Kidney tubule cell (primary cell): Measurements from ENCODE around the gene PPP2R5D.

Experiments
- DNase-seq: peaks from one replicate; pipeline ENCODE4 v3.0.0-alpha.2; 2018; ENCODE audit warnings: low spot score

Gene PPP2R5D

DNA sequence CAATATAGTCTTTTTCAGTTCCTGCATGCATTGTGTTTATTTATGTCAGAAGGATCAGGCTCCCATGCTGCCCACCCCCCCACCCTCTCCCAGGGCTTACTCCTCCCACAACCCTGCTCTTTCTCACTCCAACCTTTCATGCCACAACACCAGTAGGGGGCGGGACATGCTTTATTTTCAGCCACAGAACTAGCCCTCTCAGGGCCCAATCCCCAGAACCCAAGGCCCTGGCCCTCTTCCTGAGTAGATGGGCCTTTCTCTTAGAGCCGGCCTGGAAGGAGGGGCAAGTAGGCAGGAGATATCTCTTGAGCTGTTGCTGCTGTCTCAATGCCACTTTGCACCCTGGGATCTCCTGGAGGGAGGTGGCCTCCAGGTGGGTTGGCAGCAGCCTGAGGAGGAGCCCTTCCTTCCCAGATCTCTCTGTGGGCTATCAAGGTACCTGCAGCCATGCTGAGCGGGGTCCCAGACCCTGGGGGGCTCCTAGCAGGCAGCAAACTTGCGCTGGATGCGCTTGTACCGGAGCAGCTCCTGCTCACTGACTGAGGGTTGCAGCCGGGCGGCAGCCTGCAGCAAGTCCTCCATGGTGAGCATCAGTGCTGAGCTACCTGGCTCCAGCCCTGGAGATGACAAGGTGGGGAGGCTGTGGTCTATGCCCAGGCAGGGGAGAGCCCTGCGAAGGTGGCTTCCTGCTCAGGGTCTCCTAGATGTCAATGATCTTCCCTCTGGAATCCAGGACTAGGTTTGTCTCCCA is 20.3 kb upstream of the PPP2R5D start:
- peak; percentile 30 for DNase-seq

DNA sequence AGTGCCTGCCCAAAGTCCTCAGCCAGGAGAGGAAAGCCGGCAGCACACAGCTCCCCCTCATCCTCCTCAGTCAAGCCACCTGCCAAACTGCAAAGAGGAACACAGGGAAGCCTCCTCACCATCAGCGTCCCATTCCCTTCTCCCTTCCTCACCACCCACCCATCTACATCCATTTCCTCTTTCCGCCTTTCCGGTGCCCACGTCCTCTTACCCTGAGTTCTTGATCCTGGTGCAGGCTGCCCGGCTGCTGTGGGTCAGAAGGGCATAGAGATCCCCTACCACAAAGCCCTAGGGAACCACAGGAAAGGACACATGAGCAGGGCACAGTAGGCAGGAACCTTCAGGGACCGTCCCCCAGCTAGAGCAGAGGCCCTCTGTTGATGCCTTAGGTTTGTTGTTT is 17.8 kb upstream of the PPP2R5D start:
- DNase-seq: no peak

DNA sequence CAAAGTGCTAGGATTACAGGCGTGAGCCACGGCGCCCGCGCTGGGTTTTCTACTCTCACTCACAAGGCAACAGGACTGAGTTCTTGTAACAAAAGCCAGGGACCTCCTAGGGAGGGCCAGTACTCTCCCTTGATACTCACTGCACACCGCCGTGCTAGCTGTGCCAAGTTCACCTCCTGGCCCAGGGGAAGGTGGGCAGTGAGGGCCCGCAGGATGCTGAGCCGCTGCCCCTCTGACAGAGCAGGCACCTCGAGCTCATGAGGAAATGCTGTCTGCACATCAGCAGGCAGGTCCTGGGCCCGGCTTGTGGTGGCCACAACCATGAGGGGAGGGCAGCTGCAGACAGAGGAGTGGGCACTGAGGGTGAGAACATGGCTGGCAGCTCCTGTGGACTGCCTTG is 17.1 kb upstream of the PPP2R5D start:
- DNase-seq: no peak

DNA sequence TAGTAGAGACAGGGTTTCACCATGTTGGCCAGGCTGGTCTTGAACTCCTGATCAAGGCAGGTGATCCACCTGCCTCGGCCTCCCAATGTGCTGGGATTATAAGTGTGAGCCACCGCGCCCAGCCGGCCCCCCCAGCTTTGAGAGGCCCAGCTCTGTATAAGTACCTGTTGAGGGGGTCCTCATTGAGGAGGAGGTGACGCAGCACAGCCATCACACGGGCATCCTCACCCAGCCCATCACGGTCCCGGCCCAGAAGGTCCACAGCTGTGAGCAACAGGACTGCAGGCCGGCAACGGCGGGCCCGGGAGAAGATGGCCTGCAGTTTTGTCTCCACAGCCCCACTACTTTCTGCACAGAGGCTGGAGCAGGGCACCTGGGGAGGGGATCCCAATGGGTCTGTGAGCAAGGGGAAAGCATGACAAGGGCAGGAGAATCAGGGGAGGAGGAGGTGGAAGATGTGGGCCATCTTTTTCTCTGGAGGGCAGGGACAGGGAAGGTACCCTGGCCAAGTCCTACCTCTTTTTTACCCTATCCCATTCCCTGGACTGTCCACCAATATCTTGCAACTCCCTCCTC is 16.2 kb upstream of the PPP2R5D start:
- no peak for DNase-seq

DNA sequence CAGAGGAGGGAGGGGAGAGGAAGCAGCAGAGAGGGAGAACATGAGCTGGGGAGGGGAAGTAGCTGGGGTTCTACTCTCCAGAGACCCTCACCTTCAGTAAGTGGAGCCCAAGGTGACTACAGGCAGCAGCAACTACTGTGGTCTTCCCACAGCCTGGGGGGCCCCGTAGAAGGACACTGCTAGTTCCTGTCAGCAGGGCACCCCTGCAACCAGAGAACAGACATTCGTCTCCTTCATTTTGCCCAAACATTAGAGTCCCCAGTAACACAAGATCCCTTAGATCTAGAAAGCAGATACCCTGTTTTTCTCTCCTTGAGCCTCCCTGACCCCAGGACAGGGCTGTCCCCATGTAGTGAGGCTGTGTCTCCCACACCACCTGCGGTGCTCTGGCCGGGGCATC is 15.6 kb upstream of the PPP2R5D start:
- DNase-seq: no peak

DNA sequence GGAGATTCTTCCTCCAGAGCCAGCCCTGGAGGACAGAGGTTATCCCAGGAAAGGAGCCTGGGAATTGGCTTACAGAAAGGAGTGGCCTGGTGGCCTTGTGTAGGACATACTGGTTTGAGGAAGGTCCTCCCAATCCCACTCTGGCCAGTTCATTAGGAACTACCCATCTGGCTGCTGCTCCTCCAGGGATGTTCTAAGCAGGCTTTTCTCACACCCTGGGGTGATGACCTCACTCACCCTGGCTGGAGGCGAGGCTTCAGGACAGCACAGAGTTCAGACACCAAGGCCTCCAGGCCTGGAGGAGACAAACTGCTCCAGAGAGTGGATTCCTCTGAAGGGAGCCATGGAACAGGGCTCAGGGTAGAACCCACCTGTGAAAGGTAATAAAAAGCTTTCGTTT is 14.9 kb upstream of the PPP2R5D start:
- no peak for DNase-seq

DNA sequence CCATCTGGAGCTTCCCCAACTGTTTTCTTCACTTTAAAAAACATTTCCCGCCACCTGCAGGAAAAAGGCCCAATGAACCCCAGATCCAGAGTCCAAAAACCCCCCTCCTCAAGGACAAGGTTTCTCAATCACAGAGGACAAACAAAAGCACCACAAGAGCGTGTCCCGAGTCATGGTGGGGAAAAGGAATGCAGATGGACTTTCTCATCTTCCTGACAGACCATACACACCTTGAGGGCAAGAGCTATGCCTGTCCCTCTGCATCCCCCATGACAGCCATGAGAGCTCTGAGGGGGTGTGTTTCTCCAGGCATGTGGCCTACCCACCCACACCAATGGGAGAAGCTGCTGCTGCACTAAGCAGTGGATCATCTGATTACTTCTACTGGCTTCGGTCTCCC is 14.4 kb upstream of the PPP2R5D start:
- no peak for DNase-seq

DNA sequence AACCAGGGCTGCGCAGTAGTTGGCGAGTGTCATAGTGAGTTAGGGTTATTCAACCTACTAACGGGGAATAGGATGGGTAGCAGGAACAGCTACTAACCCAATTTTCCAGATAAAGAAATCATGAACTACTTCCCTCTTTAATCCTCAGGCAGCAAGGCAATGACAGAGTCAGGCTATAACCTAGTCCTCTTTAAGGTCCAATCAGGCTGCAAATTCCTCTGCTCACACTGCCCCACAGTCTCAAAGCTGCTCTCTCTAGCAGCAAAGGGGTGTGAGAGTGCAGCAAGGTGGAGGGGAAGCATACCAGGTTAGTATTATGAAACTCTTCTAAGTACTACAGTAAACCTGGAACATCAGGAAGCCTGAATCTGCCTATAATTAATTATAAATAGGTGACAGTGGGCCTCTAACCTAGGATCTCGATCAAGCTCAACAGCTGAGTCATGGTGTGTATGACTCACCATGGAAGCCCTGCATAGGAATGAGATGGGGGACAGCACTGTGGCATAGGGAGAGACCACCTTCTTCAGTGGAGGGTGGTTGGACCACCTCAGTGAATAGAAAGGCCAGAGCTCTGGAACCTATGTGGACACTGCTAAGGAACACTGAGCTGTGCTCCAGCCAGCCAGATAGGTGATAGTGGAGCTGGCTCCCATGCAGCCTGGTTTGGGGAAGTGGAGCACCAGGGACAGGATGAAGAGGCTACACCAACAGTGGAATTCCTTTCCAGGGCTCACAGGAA is 13.3 kb upstream of the PPP2R5D start:
- peak; percentile 57 for DNase-seq

DNA sequence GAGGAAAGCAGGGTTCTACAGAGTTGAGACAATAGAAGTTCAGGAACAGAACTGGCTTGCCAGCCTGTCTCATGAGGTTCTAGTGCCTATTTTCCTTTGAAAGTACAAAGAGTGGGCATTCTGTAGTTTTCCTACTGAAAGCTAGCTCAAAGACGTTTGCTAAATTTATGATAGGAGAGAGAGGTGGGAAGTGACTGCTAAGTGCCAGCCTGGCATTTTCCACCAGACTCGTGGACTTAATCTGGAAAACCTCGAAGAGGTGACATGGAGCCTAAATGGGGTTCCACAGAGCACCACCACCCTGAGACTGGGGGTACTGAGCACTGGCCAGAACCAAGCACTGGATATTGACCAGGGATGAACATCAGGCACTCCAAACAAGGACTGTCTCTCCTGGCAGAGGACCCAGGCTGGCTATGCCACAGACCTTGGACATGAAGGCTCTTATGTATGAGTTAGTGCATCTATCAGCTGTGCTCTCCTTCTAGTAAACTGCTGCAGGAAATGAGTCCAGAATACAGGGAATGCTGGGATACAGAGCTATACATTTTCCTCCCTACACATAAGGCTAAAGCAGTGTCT is 12.5 kb upstream of the PPP2R5D start:
- no peak for DNase-seq

DNA sequence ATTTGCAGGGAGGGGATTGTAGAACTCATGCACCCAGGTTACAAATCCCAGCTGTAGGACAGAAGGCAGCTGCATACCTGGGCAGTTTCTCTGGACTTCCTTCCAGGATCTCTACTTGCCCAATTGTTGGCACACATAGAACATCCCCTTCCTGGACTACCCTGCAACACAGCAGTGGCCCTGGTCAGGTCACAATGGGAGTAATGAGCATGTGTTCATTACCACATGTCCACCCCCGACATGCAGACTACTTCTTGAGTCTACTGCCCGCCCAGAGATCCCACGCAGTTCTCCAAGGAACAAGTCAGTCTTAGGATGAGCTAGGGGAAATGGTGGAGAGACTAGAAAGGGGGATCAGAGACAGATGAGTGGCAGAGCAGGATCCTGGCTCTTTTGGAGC is 10.4 kb upstream of the PPP2R5D start:
- no peak for DNase-seq

DNA sequence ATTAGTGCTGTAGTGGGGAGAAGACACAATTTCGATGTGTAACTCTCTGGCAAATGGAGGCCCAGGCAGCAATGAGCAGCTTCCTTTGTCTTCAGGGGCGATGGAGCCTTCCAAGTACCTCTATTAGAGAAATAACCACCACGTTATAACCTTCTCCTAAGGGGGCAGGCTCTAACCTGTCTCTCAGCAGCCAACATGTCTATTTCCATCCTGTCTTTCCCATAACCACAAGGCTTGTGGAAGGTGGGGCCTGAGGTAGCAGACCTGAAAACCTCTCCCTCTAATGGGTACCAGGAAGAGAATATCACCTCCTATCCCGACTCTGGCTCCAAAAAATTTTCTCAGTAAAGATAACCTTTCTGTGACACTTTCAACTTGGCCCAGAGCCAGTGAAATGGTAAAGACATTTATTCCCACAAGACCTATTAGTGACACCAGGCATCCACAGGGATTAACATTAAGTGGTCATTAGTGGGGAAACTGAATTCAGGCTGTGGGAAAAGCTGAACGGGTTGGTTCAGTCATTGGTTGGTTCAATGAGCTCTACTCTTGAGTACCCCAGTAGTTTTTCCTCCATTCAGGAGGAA is 9.4 kb upstream of the PPP2R5D start:
- no peak for DNase-seq

DNA sequence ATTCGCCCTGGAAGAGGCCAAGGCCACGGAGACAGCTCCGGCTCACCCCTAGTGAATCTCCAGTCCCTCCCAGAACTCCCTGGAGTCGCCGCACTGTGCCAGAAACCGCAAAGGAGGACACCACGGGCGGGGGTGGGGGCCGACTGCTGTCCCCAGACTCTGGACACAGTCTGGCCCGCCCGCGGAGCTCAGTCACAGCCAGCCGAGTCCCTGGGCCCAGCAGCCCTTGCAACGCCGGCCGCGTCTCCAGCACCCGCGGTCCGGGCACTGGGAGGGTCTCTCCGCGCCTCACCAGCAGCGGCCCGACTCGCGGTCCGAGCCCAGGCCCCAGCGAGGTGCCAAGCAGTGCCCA is 5.9 kb upstream of the PPP2R5D start:
- DNase-seq: peak; percentile 42

DNA sequence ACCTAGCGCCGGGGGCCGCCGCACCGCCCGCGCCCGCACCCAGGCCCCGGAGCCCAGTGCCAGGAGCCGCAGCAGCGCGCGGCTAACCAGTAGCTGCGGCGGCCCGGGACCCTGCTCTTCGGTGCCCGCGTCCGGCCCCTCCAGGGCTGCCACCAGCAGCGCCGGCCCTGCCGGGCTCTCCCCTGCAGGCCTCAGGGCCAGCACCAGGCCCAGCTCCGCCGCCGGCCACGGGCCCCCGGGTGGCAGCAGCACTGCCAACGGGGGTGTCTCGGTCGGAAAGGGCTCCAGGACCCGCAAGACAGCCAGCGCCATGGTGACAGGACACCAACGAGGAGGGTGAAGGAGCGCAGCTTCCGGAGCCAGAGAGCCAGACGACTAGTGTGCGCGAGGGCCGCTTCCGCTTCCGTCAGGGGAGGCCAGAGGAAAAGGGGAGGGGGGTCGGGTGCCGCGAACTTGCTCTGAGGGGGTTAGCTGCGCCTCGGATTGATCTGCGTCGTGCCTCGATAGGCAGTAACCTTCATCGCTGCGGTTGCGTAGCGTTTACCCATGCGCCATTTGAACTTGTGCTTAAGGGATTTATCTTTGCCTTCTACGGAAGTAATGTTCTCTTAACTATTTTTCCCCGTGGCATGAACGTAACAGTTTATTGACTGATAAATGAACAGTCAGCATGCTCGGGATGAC is 5.4 kb upstream of the PPP2R5D start, which contains the start of gene PEX6:
TSS of gene PEX6 (minus strand) at position 343 of the 684 bp plus-strand sequence. CDS start at position 312, 31 bp downstream.
- DNase-seq: peak; percentile 87

DNA sequence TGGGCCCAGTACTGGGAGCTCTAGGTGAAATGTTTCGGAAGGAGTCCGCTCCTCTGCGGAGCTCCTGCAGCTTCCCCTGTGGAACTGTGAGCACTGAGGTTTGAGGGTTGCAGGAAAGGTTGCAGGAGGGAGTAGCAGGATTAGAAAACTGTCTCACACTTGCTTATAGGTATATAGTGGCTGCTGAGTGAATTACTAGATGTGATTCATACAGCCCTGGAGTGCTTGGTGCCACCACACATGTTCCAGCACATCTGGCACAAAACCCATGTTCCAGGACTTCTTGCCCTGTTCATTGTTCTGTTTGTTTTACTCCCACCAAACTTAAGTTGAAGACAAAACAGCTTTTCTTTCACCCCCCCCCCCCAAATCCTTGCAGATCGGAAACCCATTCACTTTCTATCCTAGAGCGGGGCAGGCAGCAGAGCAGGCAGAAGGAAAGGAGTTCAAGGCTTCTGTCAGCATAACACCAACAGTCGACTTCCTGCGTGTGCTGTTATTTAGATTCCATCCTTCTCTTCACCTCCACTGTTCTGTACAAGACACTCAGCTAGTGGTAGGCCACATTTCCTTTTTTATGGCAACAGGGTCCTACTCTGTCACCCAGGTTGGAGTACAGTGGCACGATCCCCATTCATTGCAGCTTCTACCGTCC is 4.7 kb upstream of the PPP2R5D start:
- peak; percentile 50 for DNase-seq

DNA sequence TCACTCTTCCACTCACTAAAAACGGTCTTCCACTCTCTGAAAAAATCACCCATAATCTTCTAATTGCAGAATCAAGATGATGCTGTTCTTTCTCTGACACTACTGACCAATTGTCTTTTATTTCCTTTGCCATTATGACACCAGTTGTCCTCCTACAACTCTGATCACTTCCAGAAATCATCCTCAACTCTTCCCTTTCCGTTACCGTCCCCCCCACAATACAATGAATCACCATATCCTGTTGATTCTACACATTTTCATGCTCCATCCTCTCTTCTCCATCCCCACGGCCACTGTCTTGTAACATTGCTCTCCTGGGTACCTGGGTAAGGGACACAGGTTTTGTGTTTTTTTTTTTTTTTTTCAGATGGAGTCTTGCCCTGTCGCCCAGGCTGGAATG is 2.5 kb upstream of the PPP2R5D start:
- no peak for DNase-seq

DNA sequence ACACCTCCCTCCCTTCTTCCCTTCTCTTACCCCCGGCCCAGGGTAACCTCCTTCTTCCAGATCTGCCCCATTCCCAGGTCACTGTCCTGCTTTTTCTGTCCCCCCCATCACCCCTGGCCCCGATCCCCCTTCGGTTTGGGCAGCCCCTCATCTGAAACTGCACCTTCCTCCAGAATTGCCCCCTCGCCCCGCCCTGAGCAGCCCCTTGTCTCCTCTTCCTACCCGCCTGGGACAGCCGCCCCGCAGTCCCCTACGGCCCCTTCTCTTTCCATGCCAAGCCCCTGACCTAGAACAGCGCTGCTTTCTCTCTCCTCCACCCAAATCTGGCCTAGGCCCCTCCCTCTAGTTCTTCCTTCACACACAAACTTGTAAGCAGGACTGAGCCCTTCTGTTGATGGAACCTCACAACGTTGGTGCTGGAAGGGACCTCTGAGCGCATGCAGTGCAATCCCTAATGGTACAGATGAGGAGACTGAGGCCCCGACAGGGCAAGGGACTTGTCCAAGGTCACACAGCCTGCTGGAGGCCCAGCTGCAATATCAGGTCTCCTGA is 630 bp downstream of the PPP2R5D start:
- DNase-seq: no peak

DNA sequence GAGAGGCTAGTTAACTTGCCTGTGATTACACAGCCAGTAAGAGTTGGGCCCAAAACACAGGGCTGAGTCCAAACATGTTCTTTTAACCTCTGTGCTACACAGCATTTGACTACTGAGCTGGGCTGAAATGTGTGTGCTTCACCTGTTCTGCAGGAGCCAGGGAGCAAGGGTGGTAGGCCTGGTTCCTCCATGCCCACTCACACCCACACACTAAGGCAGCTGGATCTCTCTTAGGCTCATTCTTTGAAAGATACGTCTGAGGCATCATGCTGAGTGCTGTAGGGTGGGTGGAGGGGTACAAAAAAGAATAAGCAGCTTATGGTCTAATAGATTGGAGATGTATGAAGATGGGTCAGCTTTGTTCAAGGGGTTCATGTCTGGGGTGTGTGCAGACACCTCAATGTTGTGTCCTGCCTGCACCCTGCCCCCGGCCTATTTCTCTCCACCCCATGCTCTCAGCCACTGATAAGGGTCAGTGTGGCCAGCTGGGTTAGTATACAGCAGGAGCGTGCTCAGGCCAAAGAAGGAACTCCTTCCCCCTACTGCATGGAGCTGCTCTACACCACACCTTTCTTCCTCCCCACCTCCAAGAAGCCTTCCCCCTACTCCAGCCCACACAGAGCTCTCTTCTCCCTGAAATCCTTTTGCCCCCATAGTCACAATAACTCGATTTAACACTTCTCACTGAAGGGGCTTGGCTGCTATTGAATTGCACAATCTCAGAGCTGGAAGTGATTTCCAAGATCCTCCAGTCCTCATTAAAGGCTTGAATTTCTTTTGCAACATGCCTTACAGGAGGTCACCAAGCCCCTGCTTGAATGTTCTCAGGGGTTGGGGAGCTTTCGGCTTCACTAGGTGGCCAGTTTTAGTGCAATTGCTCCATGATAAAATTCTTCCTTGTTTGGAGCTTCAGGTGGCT is 3.4 kb downstream of the PPP2R5D start:
- DNase-seq: no peak

DNA sequence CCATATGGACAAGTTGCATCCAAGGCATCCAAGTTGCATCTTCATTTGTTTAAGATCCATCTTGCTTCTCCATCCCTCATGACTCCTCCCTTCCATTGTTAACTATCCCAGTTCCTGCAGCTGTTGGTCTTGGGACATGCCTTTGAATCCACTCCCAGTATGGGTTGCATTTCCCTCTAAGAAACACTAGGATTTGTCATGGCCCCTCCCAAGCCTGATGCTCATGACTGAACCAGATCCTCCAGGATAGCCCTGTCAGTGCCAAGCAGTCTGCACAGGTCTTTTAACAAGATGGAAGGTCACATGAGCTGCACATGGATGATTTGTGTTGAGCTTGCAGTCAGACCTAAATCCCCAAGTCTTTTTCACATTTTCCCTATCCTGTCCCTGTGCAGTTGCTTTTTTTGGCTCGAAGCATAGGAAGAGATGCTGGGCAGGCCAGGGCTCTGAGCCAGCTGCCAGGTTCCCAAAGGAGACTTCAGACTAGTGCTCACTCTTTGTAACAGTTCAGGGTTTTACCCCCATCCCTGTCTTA is 4.2 kb downstream of the PPP2R5D start:
- no peak for DNase-seq

DNA sequence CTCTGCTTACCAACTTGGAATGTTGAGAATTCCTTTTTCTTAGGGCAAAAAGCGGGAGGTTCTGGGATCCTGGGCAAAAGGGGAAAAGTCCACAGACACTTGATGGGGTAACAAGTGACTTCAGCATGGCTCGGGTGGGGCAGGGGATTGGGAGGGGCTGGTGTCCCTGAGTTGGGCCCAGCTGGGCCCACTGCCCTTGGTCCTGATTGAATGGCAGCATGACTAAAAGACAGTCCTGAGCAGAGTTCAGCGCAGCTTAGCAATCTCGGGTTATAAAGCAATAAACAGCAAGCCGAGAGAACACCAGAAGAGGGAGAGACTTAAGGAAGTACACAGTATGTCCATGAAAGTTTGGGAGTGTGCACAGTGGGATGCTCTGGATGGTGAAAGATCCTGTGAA is 5.6 kb downstream of the PPP2R5D start:
- DNase-seq: no peak

DNA sequence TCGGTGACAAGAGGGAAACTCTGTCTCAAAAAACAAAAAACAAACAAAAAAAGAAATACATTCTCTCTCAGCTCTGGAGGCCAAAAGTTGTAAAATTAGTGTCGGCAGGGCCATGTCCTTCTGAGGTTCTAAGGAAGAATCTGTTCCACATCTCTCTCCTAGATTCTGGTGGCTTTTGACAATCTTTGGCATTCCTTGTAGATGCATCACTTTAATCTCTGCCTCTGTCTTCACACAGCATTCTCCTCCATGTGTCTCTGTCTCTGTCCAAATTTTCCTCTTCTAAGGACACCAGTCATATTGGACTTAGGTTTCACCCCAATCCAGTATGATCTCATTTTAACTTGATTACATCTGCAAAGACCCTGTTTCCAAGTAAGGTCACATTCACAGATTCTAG is 9.1 kb downstream of the PPP2R5D start:
- no peak for DNase-seq
